ENCODE measurements around the gene HPCA.

Gene HPCA

GRCh38 chr1:32886004-32886827, at the start of gene HPCA:
Gene HPCA (plus strand): TSS chr1:32886491. CDS start chr1:32888899, 2,408 bp downstream.
- no peak for DNase-seq

DNA sequence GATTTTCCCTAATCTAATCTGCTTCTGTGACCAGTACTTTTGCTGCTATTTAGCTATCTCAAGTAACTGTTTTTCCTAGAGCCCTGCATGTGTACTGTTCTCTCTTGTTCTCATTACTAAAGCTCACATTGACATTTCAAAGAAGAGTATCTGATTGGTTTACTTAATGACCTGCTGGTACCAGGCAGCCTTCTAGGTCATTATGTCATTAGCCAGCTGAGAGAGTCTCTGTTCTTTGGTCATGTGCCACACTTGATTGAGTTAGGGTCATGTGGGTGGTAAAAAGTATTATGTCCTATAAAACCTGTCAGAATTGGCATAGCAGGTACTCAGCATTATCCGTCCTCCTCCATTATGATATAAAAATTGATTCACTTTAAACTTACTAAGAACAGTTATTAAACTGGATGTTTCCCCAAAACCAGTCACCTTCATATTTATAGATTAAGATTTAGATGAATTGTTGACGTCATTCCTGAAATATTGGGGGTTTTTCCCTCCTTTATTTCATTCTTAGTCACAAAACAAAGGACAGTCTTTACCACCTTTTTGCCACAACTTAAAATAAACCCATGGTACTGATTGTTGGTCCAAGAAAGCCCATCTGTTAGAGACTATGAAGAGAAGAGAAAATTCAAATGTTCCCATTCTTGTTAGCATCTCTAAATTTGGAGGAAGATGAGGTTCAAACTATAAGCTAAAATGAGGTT, 37.8 kb upstream of the HPCA start:
- no peak for DNase-seq

GRCh38 chr1:32855861-32856617, 30.3 kb upstream of the HPCA start:
- no peak for DNase-seq

GRCh38 chr1:32858136-32858535, 28.2 kb upstream of the HPCA start:
- DNase-seq, result no peak

DNA sequence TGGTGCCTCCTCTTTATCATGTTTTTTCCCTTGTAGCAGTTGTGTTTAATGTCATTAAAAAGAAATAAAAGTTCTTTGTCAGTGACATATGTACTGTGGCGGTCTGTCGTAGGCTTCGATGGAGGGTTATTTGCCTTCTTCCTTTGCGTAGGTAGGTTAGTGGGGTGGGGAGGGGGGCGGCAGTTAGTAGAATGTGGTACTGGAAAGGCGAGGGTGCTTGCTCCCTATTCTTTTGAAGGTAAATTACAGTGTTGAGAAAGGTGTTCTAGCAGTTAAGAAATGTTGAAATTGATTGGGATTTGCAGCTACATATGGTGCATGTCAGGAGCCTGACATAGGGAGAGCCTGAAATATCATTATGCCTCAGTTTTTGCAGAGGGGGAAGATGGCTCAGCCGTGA, 27.5 kb upstream of the HPCA start:
- no peak for DNase-seq

GRCh38 chr1:32859915-32860314, 26.4 kb upstream of the HPCA start:
- no peak for DNase-seq

DNA sequence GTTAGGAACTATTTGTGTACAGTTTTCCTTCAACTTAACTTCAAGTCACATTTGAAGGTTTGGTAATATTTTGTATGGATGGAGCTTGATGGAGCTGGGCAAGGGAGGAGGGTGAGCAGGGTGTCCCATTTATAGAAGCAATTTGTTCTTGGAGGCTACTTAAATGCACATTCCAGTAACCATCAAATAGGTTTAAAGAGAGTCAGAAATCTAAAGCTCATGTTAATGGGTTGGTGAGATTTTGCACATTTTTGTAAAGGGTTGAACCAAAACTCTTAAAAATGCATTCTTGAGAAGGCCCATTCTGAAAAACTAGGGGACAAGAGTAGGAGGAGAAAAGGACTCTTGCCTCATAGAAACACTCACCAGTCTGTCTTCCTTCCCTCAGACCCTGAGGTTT, 25.7 kb upstream of the HPCA start:
- DNase-seq, result no peak

- DNase-seq, result no peak
These were observed 24.2 kb upstream of the HPCA start for GRCh38 chr1:32861904-32862695.

DNA sequence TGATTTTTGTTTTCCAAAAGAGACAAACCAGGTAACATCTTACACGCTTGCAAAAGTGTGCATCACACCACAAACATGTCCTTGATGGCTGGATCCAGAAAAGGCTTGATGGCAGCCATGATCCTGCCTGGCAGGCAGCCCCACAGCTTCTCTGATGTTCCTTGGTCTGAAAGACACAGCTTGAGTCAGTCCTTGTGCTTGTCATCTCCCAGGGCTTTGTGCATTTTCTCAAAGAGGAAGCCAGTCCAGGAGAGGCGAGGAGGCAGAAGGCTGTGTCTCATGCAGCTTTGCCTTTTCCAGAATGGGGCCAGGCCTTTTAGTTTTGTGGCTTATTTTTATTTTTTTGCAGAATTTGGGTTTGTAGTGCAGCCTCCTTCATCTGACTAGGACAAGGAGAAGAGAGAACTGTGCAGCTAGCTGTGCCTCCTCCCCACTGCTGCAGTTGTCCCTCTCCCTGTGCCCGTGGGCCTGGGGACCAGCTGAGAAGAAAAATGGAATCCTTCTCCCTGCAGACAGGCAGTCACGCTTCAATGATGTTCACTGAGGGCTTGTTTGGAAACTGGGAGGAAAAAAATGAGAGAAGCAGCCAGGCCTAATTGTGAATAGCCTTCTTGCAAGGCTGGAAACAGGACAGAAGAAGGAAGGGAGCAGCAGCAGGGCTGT, 22.9 kb upstream of the HPCA start:
- DNase-seq, result no peak

DNA sequence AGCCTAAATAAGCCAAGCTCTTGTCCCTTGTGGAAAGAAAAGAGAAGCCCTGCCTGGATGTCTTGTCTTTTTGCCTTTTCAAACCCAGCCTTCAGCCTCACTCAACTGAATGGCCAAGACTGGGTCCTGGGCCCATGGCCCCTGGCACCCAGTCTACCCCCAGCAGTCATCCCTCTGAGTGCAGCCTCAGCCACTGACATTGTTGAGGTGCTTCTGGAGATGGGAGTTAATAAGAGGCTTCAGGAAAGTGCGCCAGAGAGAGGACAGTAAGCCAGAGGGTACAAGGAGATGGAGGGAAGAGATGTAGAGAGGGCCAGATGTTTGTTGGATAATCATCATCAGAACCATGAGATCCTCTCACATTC, 22.4 kb upstream of the HPCA start:
- no peak for DNase-seq

DNA sequence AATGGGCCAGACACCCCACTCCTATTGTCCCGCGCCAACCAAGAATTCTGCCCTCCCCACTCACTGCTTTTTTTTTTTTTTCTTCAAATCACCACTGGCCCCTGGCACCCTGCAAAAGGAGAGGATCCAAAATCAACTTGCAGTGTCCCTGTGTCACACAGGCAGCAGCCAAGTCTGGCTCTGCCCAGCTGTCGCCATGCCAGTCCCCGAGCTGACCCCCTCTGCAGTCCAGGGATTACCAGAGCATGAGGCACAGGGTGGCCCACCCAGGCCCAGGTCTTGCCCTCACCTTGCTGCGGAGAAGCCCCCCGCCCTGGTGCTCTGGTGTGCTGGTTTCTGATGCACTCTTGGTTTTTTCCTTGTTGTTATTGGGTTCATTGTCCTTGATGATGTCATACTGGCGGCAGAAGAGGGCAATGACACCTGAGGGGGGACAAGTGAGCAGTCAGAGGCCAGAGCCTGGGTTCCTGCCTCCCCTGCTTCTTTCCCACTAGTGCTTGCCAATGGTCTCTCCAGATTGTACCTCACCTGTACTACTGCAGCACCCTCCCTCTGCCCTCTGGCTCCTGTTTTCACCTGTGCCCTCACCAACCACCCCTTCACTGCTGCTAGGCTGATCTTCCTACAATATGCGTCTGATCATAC, 21.8 kb upstream of the HPCA start:
- no peak for DNase-seq

DNA sequence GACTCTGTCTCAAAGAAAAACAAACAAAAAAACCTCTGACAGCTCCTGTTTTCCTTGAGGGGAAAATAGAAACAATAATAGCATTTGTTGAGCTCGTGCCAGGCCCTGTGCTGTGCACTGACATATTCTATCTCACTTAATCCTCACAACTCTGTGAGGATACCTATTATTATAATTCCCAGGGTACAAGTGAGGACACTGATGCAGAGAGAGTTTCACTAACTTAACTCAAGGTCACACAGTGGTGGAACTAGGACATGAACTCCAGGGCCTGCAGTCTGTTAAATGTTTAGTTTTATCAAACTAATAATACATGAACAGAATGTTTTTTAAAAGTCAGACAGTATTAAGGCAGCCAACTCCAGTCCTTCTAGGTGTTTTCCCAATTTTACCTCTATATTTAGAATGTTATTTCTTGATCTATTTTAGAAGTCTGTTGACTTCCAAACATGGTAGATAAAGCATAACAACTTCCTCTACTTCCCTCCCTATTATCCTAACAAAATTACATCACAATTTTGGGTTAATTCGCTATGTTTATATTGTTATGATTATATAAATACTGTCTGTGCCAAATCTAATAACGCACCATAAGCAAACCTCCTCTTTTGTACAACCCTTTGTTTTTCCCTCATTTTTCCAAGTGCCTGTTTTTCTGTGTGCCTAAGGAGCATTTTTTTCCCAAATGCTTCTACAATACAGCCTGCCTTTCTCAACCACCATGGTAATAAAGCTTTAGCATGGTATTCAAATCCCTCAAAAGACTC, 20.5 kb upstream of the HPCA start:
- no peak for DNase-seq

DNA sequence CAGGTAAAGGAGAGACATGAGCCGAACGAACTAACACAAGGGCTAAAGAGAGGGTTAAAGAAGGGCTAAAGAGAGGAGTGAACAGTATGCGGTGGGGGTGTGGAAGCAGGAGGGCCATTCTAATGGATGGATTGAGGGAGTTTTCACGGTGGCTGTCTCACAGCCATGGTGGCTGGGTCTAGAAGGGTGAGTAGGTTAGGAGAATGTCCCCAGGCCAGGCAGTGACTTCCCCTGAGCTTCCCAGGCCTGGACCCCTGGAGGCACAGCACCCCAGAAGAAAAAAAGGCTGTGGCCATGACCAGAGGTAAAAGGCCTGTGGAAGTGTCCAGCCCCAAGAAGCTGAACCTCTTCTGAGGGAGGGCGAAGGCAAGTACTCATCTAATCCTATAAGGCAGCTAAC, 19.1 kb upstream of the HPCA start:
- no peak for DNase-seq

DNA sequence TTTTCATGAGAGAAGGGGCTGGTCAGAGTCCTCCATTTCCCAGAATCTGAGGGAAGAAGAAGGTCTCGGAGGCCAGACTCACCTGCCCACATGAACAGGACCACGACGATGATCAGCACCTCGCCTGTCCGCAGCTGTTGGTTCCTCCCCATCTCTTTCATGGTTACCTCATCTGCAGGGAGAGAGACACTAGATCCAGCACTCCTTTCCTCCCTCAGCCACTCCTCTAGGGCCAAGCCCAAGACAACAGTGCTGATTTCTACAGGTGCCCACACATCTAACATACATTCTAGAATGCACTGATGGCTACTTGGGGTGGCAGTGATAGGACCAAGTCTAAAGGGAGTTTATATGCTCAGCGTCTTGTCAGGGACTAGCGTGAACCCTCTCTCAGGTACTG, 18.6 kb upstream of the HPCA start:
- DNase-seq, result no peak

- DNase-seq, result no peak
These were observed 18.2 kb upstream of the HPCA start for GRCh38 chr1:32868085-32868484.

GRCh38 chr1:32868806-32869455, 17.4 kb upstream of the HPCA start:
- no peak for DNase-seq

- DNase-seq, result no peak
These were observed 16.2 kb upstream of the HPCA start for GRCh38 chr1:32869923-32870614.

GRCh38 chr1:32870615-32871363, 15.5 kb upstream of the HPCA start, which contains the start of gene FNDC5:
Gene FNDC5 (minus strand): TSS chr1:32870912.
- no peak for DNase-seq

Data from T1000 (cell line).